Mesothelial cell of epicardium (in vitro differentiated cells): ENCODE measurements around the gene PRDM16. TPM values are rescaled to one million over a fixed set of nuclear protein-coding genes. Genes with fewer than 3 reads are reported as not detected.

Source experiments
- DNase-seq, 2 experiments: peaks; one replicate each; pipeline ENCODE4 v3.0.0; 2021; ENCODE audit warnings: low spot score in 2 of 2; ENCODE audit not compliant: unreplicated experiment in 2 of 2
- H3K27ac Mint-ChIP-seq: 2 replicates; pipeline ENCODE4 v1.8.0; 2021; ENCODE audit warnings: mixed read lengths
- H3K27me3 Mint-ChIP-seq: 2 replicates; pipeline ENCODE4 v1.8.0; 2021; ENCODE audit warnings: low read depth, mixed read lengths
- H3K36me3 Mint-ChIP-seq: 2 replicates; pipeline ENCODE4 v1.8.0; 2021; ENCODE audit warnings: mixed read lengths
- H3K4me1 Mint-ChIP-seq: 2 replicates; pipeline ENCODE4 v1.8.0; 2021; ENCODE audit warnings: mixed read lengths
- H3K4me3 Mint-ChIP-seq: 2 replicates; pipeline ENCODE4 v1.8.0; 2021; ENCODE audit warnings: mild to moderate bottlenecking, moderate library complexity, mixed read lengths
- H3K9me3 Mint-ChIP-seq: 2 replicates; pipeline ENCODE4 v1.8.0; 2021; ENCODE audit warnings: mixed read lengths
- CTCF ChIP-seq: fragments of 200-600 bp; sonication (generic); IDR thresholded peaks from one replicate; pipeline ENCODE4 v1.5.0; 2021; ENCODE audit warnings: antibody characterized with exemption; ENCODE audit not compliant: unreplicated experiment
- total RNA-seq: library from RNA; stranded (reverse); gene quantifications from 3 replicates; pipeline ENCODE4 v1.2.1, GENCODE V29; 2021

PRDM16 gene
- total RNA-seq, 1 donor from 2014 or later = 1.4 TPM

GRCh38 chr1:3173381-3173980 is 104.5 kb downstream of the PRDM16 start:
- H3K4me1 Mint-ChIP-seq = peaks cover 34% of the 10 kb centered on the region
- DNase-seq = no peak
- no peaks in the 10 kb centered on the region for H3K36me3 Mint-ChIP-seq
- no peak overlapping the region for H3K27ac Mint-ChIP-seq
- no peaks in the 10 kb centered on the region for H3K9me3 Mint-ChIP-seq
- peaks cover 7% of the 10 kb centered on the region for H3K27me3 Mint-ChIP-seq
- TF ChIP-seq CTCF = no peak
- no peak overlapping the region for H3K4me3 Mint-ChIP-seq

DNA sequence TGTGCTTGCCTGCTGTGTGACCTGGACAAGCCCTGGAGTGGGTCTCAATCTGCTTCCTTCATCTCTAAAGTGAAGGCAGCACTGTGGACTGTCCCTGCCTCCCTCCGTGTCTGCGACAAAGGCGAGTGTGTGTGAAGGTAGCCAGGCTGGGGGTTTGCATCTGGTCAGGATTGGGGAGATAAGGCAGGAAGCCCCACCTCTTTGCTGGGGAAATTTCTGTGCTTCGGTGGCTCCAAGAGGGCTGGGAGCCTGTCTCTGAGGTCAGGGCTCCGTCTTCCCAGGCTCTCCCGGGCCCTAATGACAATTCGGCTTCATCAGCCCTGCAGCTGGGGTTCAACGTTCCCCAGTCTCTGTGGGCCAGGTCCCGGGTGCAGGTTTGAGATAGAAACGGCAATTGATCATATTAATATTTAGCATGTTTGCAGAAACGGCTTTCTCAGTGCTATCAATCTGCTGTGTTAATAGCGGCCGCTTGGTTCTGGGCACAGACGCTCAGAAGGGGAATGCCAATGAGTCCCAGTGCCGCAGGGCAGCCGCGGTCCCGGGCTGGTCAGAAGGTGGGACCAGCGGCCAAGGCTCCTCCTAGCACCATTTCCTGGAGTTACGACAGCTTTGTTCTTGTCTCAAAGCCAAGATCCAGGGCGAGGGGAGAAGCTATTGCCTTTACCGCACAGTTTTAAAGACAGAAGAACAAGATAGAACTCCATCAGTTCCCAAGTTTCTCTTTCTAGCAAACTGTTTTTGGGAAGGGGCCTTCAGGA is 105.7 kb downstream of the PRDM16 start:
- Mint-ChIP-seq H3K4me1 (peaks cover 34% of the 10 kb centered on the region), H3K36me3 (no peaks in the 10 kb centered on the region), H3K4me3 (no peak overlapping the region), H3K27me3 (peaks cover 7% of the 10 kb centered on the region), H3K27ac (peak overlapping the region; percentile 61), H3K9me3 (no peaks in the 10 kb centered on the region)
- no peak for TF ChIP-seq CTCF
- no peak for DNase-seq

DNA sequence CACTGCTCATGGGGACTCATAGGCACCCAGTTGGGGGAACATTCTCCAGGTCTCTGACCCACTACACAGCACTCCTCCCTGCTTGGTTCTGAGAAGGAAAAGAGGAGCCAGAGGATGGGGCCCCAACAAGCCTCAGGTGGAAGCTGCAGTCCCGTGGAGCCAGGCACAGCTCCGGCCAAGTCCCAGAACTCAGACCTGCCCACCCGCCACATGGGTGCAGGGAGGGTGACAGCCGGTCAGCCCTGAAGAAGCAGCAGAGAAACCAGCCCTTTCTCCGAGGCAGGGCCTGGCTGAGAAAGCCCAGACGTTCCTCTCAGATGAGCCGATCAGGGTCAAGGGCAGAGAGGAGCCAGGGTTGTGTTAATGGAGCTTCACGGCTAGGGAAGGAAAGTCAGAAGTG is 106.5 kb downstream of the PRDM16 start:
- no peaks in the 10 kb centered on the region for H3K36me3 Mint-ChIP-seq
- H3K27me3 Mint-ChIP-seq = peaks cover 7% of the 10 kb centered on the region
- no peaks in the 10 kb centered on the region for H3K9me3 Mint-ChIP-seq
- H3K4me1 Mint-ChIP-seq = peaks cover 28% of the 10 kb centered on the region
- DNase-seq = no peak
- no peak for TF ChIP-seq CTCF
- H3K27ac Mint-ChIP-seq = no peak overlapping the region
- no peak overlapping the region for H3K4me3 Mint-ChIP-seq

GRCh38 chr1:3176028-3176427 is 107.0 kb downstream of the PRDM16 start:
- TF ChIP-seq CTCF = no peak
- Mint-ChIP-seq H3K9me3 (no peaks in the 10 kb centered on the region), H3K27me3 (peaks cover 7% of the 10 kb centered on the region), H3K36me3 (no peaks in the 10 kb centered on the region), H3K4me1 (peaks cover 23% of the 10 kb centered on the region), H3K4me3 (no peak overlapping the region), H3K27ac (no peak overlapping the region)
- DNase-seq = no peak

- Mint-ChIP-seq H3K4me1 (peaks cover 19% of the 10 kb centered on the region), H3K27me3 (peaks cover 7% of the 10 kb centered on the region), H3K4me3 (no peak overlapping the region), H3K36me3 (no peaks in the 10 kb centered on the region), H3K27ac (no peak overlapping the region), H3K9me3 (no peaks in the 10 kb centered on the region)
- TF ChIP-seq CTCF = no peak
- DNase-seq = no peak
Observed at GRCh38 chr1:3176820-3177219, 107.8 kb downstream of the PRDM16 start.
